Central memory CD4-positive, alpha-beta T cell (primary cell): Measurements from ENCODE around the gene XPO4.
"Not testable (repeated sequence)": the region's sequence is repeated elsewhere in the genome, so short reads cannot be mapped to it uniquely, and the experiment has no call there.

Experiments used
- DNase-seq: peaks from one replicate; pipeline ENCODE4 v3.0.0; 2022

Gene XPO4

DNA sequence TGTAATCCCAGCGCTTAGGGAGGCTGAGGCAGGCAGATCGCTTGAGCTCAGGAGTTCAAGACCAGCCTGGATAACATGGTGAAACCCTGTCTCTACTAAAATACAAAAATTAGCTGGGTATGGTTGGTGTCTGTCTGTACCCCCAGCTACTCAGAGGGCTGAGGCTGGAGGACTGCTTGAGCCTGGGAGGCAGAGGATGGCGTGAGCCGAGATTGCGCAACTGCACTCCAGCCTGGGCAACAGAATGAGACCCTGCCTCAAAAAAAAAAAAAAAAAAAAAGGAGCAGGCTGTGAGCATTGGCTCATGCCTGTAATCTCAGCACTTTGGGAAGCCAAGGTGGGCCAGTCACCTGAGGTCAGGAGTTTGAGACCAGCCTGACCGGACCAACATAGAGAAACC lies 12.0 kb downstream of the XPO4 start:
- not testable (repeated sequence) for DNase-seq

DNA sequence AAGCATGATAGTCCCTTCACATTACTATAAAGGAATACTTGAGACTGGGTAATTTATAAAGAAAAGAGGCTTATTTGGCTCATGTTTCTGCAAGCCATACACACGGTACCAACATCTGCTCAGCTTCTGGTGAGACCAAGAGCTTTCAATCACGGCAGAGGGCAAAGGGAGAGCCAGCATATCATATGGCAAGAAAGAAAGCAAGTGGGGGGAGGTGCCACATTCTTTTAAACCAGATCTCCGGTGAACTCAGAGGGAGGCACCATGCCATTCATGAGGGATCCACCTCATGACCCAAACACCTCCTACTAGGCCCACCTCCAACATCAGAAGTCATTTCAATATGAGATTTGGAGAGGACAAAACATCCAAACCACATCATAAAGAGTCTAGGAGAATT lies 20.3 kb downstream of the XPO4 start:
- no peak for DNase-seq

DNA sequence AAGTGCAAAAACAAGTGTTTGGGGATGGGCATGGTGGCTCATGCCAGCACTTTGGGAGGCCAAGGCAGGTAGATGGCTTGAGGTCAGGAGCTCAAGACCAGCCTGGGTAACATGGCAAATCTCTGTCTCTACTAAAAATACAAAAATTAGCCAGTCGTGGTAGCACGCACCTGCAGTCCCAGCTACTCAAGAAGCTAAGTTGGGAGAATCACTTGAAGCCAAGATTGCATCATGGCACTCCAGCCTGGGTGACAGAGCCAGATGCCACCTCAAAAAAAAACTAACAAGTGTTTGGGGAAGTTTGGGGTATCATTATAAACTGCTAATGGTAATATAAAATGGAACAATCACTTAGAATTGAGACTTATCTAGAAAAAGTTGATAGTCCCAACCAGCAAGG lies 24.6 kb downstream of the XPO4 start:
- DNase-seq = no peak

DNA sequence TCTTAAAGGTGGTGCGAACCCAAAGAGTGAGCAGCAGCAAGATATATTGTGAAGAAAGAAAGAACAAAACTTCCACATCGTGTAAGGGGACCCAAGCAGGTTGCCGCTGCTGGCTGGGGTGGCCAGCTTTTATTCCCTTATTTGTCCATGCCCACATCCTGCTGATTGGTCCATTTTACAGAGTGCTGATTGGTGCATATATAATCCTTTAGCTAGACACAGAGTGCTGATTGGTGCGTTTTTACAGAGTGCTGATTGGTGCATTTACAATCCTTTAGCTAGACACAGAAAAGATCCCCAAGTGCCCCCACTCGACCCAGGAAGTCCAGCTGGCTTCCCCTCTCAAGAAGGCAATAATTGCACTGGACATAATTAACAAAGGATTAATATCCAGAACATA lies 25.7 kb downstream of the XPO4 start:
- not testable (repeated sequence) for DNase-seq

DNA sequence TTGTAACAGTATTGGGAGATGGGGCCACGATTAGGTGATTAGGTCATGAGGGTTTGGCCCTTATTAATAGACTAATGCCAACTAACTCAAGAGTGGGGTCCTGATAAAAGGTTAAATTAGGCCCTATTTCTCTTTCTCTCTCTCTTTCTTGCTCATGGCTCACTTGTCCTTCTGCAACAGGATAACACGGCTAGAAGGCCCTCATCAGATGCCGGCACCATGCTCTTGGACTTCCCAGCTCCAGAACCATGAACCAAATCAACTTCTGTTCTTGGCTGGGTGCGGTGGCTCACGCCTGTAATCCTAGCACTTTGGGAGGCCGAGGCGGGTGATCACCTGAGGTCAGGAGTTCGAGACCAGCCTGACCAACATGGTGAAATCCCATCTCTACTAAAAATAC lies 28.1 kb downstream of the XPO4 start:
- not testable (repeated sequence) for DNase-seq

DNA sequence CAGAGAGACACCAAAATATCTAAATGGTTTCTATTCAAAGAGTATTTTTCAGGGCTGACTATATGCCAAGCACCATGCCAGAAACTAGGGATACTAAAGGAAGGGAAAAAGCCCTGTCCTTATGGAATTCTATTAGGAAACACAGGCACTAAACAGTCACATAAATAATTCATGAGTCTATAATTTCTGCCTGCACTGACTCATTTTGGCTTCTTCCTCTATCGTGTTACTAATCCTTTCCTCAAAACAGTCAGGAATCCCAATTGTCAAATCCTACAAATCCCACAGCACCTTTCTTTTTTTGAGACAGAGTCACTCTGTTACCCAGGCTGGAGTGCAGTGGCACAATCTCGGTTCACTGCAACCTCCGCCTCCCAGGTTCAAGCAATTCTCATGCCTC lies 29.2 kb downstream of the XPO4 start:
- DNase-seq = no peak

DNA sequence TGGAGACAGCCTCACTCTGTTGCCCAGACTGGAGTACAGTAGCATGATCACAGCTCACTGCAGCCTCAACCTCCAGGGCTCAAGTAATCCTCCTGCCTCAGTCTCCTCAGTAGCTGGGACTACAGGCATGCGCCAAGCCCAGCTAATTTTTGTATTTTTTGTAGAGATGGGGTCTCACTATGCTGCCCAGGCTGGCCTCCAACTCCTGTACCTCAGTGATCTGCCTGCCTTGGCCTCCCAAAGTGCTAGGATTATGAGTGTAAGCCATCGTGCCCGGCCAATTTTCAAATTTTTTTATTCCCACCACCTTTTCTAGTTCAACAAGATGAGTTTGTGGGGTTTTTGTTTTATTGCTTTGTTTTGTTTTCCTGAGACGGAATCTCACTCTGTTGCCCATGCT lies 31.7 kb downstream of the XPO4 start:
- DNase-seq = no peak

DNA sequence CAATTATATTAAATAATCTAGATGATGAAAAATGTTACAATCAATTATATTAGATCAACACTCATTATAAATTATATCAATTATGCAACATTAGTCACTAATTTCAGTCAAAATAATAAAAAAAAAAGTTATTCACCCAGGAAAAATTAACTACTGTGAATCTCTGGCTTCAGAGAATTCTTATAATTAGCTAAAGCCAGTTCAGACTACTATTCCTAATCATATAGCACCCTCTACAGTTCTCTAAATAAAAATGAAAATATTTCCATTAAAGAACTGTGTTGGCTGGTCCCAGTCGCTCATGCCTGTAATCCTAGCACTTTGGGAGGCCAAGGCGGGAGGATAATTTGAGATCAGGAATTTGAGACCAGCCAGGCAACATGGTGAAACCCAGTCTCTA lies 33.0 kb downstream of the XPO4 start:
- no peak for DNase-seq

DNA sequence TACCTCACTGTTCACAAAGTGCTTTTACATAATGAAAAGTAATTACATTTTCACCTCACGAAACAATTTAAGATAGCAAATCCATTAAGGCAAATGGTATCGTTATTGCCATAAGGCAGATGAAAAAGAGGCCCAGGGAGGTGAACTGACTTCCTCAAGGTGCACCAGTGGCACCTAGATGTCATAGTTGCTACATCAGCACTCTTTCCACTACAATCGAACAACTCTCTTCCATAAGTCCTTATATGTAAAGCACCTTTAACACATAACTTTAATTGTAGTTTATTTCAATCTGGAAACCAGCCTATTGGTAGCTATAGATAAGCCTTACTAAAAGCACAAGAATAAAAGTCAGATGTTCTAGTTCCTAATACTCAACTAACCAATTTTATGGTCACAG lies 35.1 kb downstream of the XPO4 start:
- no peak for DNase-seq

DNA sequence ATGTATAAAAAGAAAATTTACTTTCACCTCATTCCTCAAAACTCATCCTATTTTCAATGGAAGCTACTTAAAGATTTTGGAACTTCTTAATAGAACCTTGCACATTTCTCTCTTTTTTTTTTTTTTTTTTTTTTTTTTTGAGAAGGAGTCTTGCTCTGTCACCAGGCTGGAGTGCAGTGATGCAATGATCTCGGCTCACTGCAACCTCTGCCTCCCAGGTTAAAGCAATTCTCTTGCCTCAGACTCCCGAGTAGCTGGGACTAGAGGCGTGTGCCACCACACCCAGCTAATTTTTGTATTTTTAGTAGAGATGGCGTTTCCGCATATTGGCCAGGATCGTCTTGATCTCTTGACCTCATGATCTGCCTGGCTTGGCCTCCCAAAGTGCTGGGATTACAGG lies 40.9 kb downstream of the XPO4 start:
- DNase-seq = not testable (repeated sequence)

DNA sequence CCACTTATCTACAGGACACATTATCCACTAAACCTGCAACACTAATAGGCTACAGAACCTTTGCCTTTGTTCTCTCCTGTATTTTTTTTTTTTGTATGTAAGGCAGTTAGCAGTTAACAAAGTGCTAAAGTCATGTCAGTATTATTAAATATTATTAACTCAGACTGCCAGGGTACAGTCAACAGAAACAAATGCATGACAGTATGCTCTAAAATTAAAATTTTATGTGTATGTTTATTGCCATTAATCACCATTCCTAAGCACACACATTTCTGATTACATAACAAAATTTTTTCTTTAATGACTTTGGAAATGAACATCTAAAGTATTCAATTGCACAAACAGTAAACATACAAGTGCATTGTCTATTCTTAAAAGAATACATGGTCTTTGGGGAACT lies 41.7 kb downstream of the XPO4 start:
- no peak for DNase-seq

DNA sequence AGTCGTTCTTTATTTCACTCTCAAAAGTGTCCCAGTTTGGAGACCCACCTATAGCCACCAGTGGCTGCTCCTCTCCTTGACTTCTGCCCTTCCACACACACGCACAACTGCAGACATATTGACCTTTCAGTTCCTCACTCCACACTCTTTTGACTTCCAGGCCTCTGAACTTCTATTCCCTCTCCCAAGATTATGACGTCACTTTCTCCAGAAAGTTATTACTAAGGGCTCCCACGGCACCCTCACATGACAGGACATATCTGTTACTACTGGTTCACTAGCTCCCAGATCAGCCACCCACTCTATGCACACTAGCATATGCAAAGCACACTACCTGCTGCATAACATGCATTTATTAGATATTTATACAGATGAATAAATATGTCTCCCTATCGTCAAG lies 45.9 kb downstream of the XPO4 start:
- DNase-seq = no peak

DNA sequence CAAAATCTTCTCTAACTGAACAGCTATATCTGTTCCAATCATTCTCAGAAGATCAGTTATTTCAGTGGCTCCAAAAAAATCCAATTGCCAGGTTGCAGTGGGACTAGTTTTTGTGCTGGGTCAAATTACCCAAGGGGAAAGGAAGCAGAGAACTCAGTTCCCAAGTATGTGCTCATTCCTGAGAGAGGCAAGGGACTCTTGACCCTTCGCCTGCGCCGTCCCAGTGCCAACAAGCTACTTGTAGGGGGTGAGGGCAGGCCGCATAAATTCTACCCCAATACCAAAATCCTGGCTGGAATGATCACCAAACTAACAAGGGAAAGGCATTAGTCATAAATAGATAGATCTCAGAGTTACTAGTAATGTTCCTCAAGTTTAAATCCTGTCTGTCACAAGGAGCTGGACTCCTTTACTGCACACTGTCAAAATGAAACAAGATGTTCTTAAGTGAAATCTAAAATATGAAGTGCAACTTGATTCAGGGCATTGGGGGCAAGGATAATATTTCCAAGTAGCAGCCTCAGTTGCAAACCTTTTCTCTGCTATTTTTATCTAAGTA lies 50.6 kb downstream of the XPO4 start:
- no peak for DNase-seq

DNA sequence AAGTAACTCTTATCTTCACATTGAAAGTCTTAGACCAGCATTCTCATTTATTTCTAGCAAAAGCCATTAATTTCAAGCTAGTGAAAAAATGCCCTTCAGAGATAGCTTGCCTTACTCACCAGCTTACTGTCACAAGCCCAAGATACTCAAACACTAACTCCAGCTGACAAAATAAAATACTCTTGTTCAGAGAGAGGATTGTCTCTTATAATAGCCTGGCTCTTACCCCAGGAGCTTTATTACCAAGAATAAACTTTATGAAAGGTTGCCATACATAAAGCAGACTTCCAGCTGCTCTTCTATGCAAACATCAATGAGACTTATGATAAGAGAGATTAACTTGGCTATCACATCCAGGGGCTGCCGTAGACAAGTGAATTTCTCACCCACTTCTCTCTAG lies 53.6 kb downstream of the XPO4 start:
- DNase-seq = no peak

DNA sequence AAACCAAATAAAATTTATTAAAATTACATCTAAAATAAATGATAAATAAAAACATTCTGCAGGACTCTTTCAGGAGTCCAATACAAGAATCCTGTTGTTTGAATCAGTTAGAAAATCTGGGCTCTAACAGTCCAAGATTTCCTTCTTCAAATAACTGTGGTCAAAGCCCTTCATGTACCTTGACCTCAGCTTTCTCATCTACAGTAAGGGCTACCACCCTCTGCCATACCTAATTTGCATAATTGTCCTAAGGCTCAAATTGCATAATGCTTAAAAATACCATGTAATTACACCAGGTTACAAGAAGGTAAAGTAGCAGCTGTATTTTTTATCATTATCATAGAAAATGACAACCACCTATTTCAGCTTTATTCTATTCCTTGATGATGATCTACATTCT lies 54.3 kb downstream of the XPO4 start:
- no peak for DNase-seq

DNA sequence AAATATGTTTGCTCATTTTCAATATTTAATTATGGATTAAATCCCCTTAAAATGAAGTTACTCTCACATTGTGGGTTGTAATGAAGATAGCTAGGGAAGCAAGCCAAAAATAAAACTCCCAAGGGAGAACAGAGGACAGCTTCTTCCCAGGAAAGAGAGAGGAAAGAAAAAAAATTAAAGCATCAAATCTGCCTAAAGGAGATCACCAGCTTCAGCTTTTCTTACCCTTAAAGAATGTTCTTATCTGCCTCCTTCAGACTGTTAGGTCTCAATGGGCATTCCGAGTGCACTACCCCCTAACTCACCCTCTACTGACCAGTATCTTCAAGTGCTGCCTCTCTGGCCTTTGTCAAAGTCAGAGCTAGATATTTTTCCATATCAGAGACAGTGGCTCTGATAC lies 55.2 kb downstream of the XPO4 start:
- no peak for DNase-seq

DNA sequence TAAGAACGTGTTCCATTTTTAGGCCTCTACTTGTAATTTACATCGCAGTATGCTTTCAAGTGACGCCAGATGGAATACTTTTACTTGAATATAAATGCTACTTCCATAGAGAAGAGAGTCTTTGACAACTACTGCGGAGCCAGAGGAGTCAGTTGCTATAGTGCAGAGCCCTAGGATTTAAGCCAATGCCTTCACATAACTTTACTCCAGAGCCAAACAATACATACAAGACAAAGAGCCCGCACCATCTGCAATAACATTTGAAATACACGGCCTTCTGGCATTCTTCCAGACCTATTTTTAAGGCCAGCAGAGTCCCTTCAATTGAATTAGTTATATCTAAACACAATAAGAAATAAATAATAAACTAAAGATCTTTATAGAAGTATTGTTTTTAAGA lies 59.4 kb downstream of the XPO4 start:
- no peak for DNase-seq

DNA sequence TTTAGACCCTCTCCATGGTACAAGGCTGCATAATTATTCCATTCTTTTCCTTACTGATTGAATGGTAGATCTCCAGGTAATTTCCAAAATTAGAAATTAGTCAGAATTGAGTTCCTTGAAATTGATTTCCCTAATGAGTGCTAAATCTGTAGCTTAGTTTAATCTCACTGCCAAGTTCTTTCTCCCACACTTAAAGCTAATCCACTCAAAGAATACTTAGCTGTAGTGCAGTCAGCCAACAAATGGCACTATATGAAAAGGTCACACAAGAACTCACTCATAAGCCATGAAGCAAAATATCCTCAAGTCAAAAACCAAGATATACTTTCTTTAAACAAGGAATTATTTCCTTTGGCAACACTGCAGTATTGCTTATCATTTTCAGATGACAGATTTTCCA lies 62.0 kb downstream of the XPO4 start:
- no peak for DNase-seq

DNA sequence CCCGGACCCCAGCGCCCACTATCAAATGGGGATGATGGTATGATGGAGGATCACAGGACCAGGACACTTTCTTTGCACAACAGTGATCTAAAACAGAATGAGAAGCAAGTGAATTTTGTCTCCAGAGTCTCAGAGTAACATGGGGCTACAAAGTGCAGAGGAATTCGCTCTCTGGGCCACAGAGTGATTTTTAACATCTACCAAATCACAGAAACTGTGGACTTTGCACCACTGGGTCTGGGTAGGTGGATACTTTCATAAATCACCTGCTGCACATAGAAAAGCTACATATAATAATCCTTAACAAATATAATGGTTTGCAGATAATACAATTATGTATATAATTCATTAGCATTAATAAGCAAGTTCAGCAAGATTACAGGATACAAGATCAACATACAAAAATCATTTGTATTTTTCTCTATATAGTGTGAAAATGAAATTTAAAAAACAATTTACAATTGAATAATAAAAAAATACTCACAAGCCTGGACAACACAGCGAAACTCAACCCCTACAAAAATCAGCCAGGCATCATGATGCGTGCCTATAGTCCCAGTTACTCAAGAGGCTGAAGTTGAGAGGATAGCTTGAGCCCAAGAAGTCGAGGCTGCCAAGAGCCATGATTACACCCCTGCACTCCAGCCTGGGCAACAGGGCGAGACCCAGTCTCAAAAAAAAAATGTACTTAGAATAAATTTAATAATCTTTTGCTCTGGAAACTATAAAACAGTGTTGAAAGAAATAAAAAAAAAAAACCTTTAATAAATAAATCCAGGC lies 68.5 kb downstream of the XPO4 start:
- no peak for DNase-seq

DNA sequence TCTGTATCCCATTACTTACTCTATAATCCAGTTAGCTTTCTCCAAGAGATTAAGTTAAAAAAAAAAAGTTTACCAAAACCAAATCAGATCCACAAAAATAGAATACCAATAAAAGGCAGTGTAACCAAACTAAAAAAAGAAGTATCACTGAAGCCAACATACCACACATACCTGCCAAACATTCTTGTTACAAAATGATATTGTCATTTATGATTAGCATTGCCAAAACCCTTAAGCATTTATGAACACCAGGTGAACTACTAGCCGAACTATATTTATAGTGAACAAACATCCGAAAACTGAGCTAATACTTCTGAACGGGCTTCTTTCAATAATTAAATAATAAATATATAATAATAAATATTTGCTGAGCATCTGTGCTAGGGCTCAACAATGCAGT lies 69.7 kb downstream of the XPO4 start:
- DNase-seq = no peak

DNA sequence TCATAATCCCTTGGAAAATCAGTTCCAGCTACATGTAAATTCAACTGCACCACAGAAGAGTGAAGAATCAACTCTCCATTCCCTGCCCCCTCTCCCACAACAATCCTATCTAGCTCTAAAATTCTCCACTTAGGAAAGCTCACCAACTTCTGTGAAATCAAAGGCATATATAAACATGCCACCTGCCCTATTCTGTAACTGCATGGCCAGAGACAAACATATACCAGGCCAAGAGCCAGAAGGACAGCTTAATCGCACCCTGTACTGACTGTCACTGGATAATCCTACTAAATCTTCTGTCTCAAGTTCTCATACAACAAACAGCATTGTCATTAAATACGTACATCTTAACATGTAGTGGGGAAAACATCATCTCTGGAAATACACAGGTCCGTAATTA lies 70.6 kb downstream of the XPO4 start:
- DNase-seq = no peak

DNA sequence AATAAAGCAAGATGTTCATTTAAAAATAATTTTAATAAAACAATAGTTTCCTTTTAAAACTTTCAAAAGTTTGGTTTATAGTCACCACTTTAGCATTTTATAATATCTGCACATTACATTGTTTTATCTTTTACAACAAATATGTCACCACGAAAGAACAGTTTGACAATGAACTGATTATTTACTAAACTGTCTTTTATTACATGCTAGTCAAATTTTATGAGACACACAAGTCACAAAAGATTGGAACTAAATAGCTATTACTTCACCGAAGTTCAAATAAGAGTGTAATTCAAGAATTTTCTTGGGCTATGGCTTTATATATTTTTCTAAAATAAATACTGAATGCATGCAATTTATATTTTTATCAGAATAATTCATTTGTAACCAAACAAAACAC lies 71.3 kb downstream of the XPO4 start:
- no peak for DNase-seq

DNA sequence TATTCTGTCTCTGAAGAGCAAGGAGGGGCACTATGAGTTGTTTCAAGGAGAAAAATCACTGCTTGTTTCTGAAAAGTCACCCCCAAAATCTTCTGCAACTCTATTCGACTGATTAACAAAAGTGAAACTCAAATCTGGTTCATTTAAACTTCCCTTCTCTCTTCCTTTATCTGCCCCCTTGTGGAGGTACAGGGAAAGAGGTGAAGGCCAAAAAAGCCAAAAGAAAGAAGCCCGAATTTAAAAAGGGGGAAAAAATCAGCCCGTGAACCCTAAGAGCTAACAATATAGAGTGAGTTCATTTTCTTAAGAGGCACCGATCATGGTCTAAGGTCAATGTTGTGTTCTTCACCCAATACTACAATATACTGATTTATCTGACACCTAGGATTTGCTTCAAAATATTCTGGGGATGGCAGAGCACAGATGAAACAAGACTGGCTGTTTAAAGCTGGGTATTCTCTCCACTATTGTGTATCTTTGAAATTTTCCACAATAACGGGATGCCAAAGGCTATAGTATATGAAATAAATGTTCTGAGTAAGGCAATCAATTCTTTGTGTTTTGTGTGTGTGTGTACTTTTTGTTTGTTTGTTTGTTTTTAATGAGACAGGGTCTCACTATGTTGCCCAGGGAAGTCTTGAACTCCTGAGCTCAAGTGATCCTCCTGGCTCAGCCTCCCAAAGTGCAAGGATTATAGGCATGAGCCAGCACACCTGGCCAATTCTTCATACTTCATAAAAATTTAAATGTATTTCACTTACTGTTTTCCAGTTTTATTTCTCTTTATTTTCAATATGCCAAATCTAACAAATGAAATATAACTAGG lies 73.8 kb downstream of the XPO4 start:
- DNase-seq = peak; percentile 66
